Neural cell (in vitro differentiated cells): ENCODE data around the gene METTL15. TPM values are rescaled to one million over a fixed set of nuclear protein-coding genes. Genes with fewer than 3 reads are reported as not detected.

Experiments
- H2AFZ ChIP-seq: fragments of 200-600, 300-800 bp; sonication (generic), shearing (Covaris generic); 2 replicates; pipeline ENCODE4 v1.6.0; 2014; ENCODE audit warnings: low read depth, mild to moderate bottlenecking, antibody characterized with exemption, low read length, moderate library complexity
- H3F3A ChIP-seq: fragments of 200-600 bp; shearing (Covaris generic); 2 replicates; pipeline ENCODE4 v1.6.1; 2016; ENCODE audit warnings: mild to moderate bottlenecking, moderate library complexity, mixed read lengths, antibody characterized with exemption, low read length; ENCODE audit not compliant: insufficient read depth, poor library complexity, severe bottlenecking
- H3K27ac ChIP-seq: fragments of 200-600, 300-800 bp; sonication (generic), shearing (Covaris generic); 2 replicates; pipeline ENCODE4 v1.5.1; 2014; ENCODE audit warnings: mild to moderate bottlenecking, low read length, moderate library complexity
- H3K27me3 ChIP-seq: fragments of 300-800, 200-600 bp; sonication (generic), shearing (Covaris generic); 2 replicates; pipeline ENCODE4 v1.6.0; 2014; ENCODE audit warnings: mild to moderate bottlenecking, low read depth, low read length, moderate library complexity; ENCODE audit not compliant: insufficient read depth
- H3K36me3 ChIP-seq: fragments of 300-800, 200-600 bp; sonication (generic), shearing (Covaris generic); 2 replicates; pipeline ENCODE4 v1.5.1; 2014; ENCODE audit warnings: mild to moderate bottlenecking, antibody characterized with exemption, low read length, moderate library complexity; ENCODE audit not compliant: insufficient read depth
- H3K4me2 ChIP-seq: fragments of 300-800, 200-600 bp; sonication (generic), shearing (Covaris generic); 2 replicates; pipeline ENCODE4 v1.6.0; 2014; ENCODE audit warnings: mild to moderate bottlenecking, low read length
- H3K4me3 ChIP-seq: fragments of 300-800, 200-600 bp; sonication (generic), shearing (Covaris generic); 2 replicates; pipeline ENCODE4 v1.5.1; 2014; ENCODE audit warnings: mild to moderate bottlenecking, low read length, moderate library complexity
- H3K79me2 ChIP-seq: fragments of 200-600 bp; shearing (Covaris generic); replicated peaks from 2 replicates; pipeline ENCODE4 v1.6.0; 2014; ENCODE audit warnings: mild to moderate bottlenecking, low read length, moderate library complexity; ENCODE audit not compliant: insufficient read depth
- H3K9ac ChIP-seq: fragments of 300-800, 200-600 bp; sonication (generic), shearing (Covaris generic); 2 replicates; pipeline ENCODE4 v1.6.1; 2016; ENCODE audit warnings: mild to moderate bottlenecking, low read length, mixed read lengths
- H3K9me2 ChIP-seq: fragments of 200-600 bp; shearing (Covaris generic); 2 replicates; pipeline ENCODE4 v1.6.1; 2016; ENCODE audit warnings: mild to moderate bottlenecking, low read length, mixed read lengths; ENCODE audit not compliant: insufficient read depth
- H3K9me3 ChIP-seq: fragments of 200-600, 300-800 bp; sonication (generic), shearing (Covaris generic); 2 replicates; pipeline ENCODE4 v1.6.1; 2016; ENCODE audit warnings: mild to moderate bottlenecking, mixed run types, low read length, moderate library complexity, mixed read lengths
- H4K20me1 ChIP-seq: fragments of 200-600 bp; shearing (Covaris generic); 2 replicates; pipeline ENCODE4 v1.6.1; 2016; ENCODE audit warnings: mild to moderate bottlenecking, mixed run types; ENCODE audit not compliant: insufficient read depth
- EP300 ChIP-seq: fragments of 450-650 bp; conservative IDR thresholded peaks from 2 replicates; pipeline ENCODE4 v1.6.1; 2014; ENCODE audit warnings: antibody characterized with exemption, mild to moderate bottlenecking, moderate library complexity; ENCODE audit not compliant: poor library complexity, severe bottlenecking
- EZH2 ChIP-seq: fragments of 200-600, 300-800 bp; shearing (Covaris generic), sonication (generic); IDR thresholded peaks from 2 replicates; pipeline ENCODE4 v1.6.1; 2014; ENCODE audit warnings: antibody characterized with exemption, low read length, borderline replicate concordance, mild to moderate bottlenecking; ENCODE audit not compliant: insufficient read depth, poor library complexity, severe bottlenecking
- MXI1 ChIP-seq: fragments of 450-650 bp; conservative IDR thresholded peaks from 2 replicates; pipeline ENCODE4 v1.6.1; 2014; ENCODE audit warnings: antibody characterized with exemption, mild to moderate bottlenecking; ENCODE audit not compliant: poor library complexity, severe bottlenecking
- POLR2AphosphoS5 ChIP-seq: IDR thresholded peaks from 2 replicates; pipeline ENCODE4 v1.6.1; 2012
- RAD21 ChIP-seq: fragments of 450-650 bp; conservative IDR thresholded peaks from 2 replicates; pipeline ENCODE4 v1.6.1; 2014; ENCODE audit warnings: antibody characterized with exemption, mild to moderate bottlenecking, moderate library complexity
- REST ChIP-seq: IDR thresholded peaks from 2 replicates; pipeline ENCODE4 v1.6.1; 2012; ENCODE audit warnings: borderline replicate concordance
- SMC3 ChIP-seq: fragments of 450-650 bp; conservative IDR thresholded peaks from 2 replicates; pipeline ENCODE4 v1.6.1; 2014; ENCODE audit warnings: antibody characterized with exemption, mild to moderate bottlenecking, moderate library complexity; ENCODE audit not compliant: poor library complexity
- TAF1 ChIP-seq: IDR thresholded peaks from 2 replicates; pipeline ENCODE4 v1.6.1; 2012; ENCODE audit warnings: low read depth
- polyA plus RNA-seq: library from polyadenylated mRNA; depleted of rRNA; stranded (reverse); fragments of >200 nt; gene quantifications from 2 replicates; pipeline ENCODE4 v1.2.3, GENCODE V29; 2014
- TF ChIP-seq, protein P1 (sequence below): fragments of 450-650 bp; IDR thresholded peaks from 2 replicates; pipeline ENCODE4 v1.5.1; 2014; ENCODE audit warnings: antibody characterized with exemption, mild to moderate bottlenecking, moderate library complexity; ENCODE audit not compliant: poor library complexity, severe bottlenecking

Gene METTL15
- polyA plus RNA-seq, 1 donor from 2014 or later, result 6.6 TPM

GRCh38 chr11:28107191-28107749 lies 918 bp upstream of the METTL15 start:
- H3K27me3 ChIP-seq, result no peaks in the 10 kb centered on the region
- TF ChIP-seq SMC3 (no peak), POLR2AphosphoS5 (no peak), TAF1 (no peak), MXI1 (no peak), REST (no peak), EZH2 (no peak), RAD21 (no peak), EP300 (no peak)
- TF ChIP-seq, protein P1, sequence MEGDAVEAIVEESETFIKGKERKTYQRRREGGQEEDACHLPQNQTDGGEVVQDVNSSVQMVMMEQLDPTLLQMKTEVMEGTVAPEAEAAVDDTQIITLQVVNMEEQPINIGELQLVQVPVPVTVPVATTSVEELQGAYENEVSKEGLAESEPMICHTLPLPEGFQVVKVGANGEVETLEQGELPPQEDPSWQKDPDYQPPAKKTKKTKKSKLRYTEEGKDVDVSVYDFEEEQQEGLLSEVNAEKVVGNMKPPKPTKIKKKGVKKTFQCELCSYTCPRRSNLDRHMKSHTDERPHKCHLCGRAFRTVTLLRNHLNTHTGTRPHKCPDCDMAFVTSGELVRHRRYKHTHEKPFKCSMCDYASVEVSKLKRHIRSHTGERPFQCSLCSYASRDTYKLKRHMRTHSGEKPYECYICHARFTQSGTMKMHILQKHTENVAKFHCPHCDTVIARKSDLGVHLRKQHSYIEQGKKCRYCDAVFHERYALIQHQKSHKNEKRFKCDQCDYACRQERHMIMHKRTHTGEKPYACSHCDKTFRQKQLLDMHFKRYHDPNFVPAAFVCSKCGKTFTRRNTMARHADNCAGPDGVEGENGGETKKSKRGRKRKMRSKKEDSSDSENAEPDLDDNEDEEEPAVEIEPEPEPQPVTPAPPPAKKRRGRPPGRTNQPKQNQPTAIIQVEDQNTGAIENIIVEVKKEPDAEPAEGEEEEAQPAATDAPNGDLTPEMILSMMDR, result no peak

DNA sequence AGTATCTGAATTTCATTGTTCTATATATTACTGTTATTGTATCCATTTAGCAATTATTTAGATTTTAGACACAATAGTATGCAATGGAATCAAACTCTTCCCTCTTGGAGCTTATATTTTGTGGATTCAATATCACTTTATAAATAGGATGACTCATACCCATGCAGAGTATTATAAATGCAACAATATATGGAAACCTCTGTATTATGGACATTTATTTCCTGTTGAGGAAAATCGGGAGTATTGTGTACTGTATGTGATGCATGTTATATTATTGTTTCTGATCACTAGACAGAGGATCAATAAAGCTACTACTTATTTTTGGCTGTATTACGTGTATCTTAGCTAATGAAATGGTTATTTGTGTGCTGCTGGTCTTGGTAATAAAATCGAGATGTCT lies 770 bp downstream of the METTL15 start:
- Histone ChIP-seq H3K27ac (no peak overlapping the region), H3K36me3 (no peaks in the 10 kb centered on the region), H3K9me3 (no peaks in the 10 kb centered on the region), H3K9ac (no peak overlapping the region), H3K4me3 (peak overlapping the region; percentile 69), H3K79me2 (peaks cover 48% of the 10 kb centered on the region), H2AFZ (peak overlapping the region; percentile 62), H3K9me2 (no peaks in the 10 kb centered on the region), H4K20me1 (no peaks in the 10 kb centered on the region), H3K4me2 (peak overlapping the region; percentile 63), H3K27me3 (no peaks in the 10 kb centered on the region), H3F3A (no peaks in the 10 kb centered on the region)
- TF ChIP-seq EP300 (no peak), MXI1 (no peak)

More at GRCh38 chr11:28107191-28107749, 918 bp upstream of the METTL15 start:
- Histone ChIP-seq H2AFZ (no peak overlapping the region), H3K27ac (no peak overlapping the region), H3K4me2 (peak overlapping the region; percentile 15), H3F3A (no peaks in the 10 kb centered on the region), H3K36me3 (no peaks in the 10 kb centered on the region), H4K20me1 (no peaks in the 10 kb centered on the region), H3K9me2 (no peaks in the 10 kb centered on the region), H3K79me2 (peaks cover 61% of the 10 kb centered on the region), H3K9ac (no peak overlapping the region), H3K9me3 (no peaks in the 10 kb centered on the region), H3K4me3 (peak overlapping the region; percentile 69)
